ENCODE data around the gene GM2A.
"Not testable (repeated sequence)": the region's sequence is repeated elsewhere in the genome, so short reads cannot be mapped to it uniquely, and the experiment has no call there.

GRCh38 chr5:151254990-151255389, 2.0 kb downstream of the GM2A start:
- not testable (repeated sequence) for TF ChIP-seq CTCF (IDR thresholded peaks at IDR 0.05; ENCODE audit: low read length); EZH2 (IDR thresholded peaks at IDR 0.05; ENCODE audit: borderline replicate concordance, low read length)
